K562 (cell line): ENCODE results near the gene BTBD18. TPM values are rescaled to one million over a fixed set of nuclear protein-coding genes. Genes with fewer than 3 reads are reported as not detected.

Experiments used
- ATF2 ChIP-seq: sonication (generic); formaldehyde crosslinking; IDR thresholded peaks from 2 replicates; pipeline ENCODE4 v1.8.1; 2022; ENCODE audit warnings: missing genetic modification reagents
- CGGBP1 ChIP-seq: fragments of 250-450 bp; sonication (Bioruptor Pico); IDR thresholded peaks from 2 replicates; pipeline ENCODE4 v1.9.0; 2021; ENCODE audit warnings: mild to moderate bottlenecking
- CREB1 ChIP-seq, 2 experiments: sonication (generic) in 1 of 2; formaldehyde crosslinking in 1 of 2; IDR thresholded peaks; 2 replicates each; pipeline versions ENCODE4 v1.6.1 to v1.8.0; 2012 to 2022; ENCODE audit warnings: inconsistent platforms in 1 of 2, mild to moderate bottlenecking in 1 of 2, missing genetic modification reagents in 1 of 2, moderate library complexity in 1 of 2
- CSDE1 ChIP-seq, 2 experiments: fragments of 450-650 bp; IDR thresholded peaks; 2 replicates each; pipeline ENCODE4 v1.6.1; 2016; ENCODE audit warnings: mild to moderate bottlenecking in 1 of 2
- EP300 ChIP-seq: IDR thresholded peaks from 2 replicates; pipeline ENCODE4 v1.6.1; 2012; ENCODE audit warnings: low read length, improper control_type of control experiment
- FOS ChIP-seq: IDR thresholded peaks from 3 replicates; pipeline ENCODE4 v1.6.1; 2011; ENCODE audit not compliant: insufficient read length; ENCODE audit errors: extremely low read depth
- FOXM1 ChIP-seq, 2 experiments: fragments of 450-650 bp in 1 of 2; sonication (generic) in 1 of 2; formaldehyde crosslinking in 1 of 2; IDR thresholded peaks; 2 replicates each; pipeline versions ENCODE4 v1.6.1 to v1.9.0; 2017 to 2022; ENCODE audit warnings: low read depth in 2 of 2, mild to moderate bottlenecking in 2 of 2, missing genetic modification reagents in 1 of 2, moderate library complexity in 1 of 2
- FOXP1 ChIP-seq: sonication (generic); formaldehyde crosslinking; IDR thresholded peaks from 2 replicates; pipeline ENCODE4 v1.8.0; 2022; ENCODE audit warnings: mild to moderate bottlenecking, missing genetic modification reagents
- HMGN3 ChIP-seq: IDR thresholded peaks from 2 replicates; pipeline ENCODE4 v1.6.1; 2011; ENCODE audit warnings: borderline replicate concordance, low read depth, mild to moderate bottlenecking, mixed read lengths, low read length; ENCODE audit not compliant: insufficient read length; ENCODE audit errors: extremely low read depth
- IRF1 ChIP-seq: sonication (generic); formaldehyde crosslinking; IDR thresholded peaks from 2 replicates; pipeline ENCODE4 v1.8.0; 2022; ENCODE audit warnings: missing genetic modification reagents, mild to moderate bottlenecking, borderline replicate concordance
- MCM7 ChIP-seq, 2 experiments: fragments of 450-650 bp; IDR thresholded peaks; 2 replicates each; pipeline ENCODE4 v1.6.1; 2016 to 2018
- MEF2A ChIP-seq: IDR thresholded peaks from 2 replicates; pipeline ENCODE4 v1.6.1; 2011; ENCODE audit warnings: low read depth, mild to moderate bottlenecking, low read length, moderate library complexity; ENCODE audit not compliant: control insufficient read depth
- POLR3G ChIP-seq: IDR thresholded peaks from 2 replicates; pipeline ENCODE4 v1.6.1; 2011; ENCODE audit not compliant: insufficient read length, insufficient replicate concordance; ENCODE audit errors: extremely low read depth
- RUNX1 ChIP-seq: sonication (generic); IDR thresholded peaks from 2 replicates; pipeline ENCODE4 v1.6.1; 2016; ENCODE audit warnings: antibody characterized with exemption, low read depth
- SMARCB1 ChIP-seq: IDR thresholded peaks from 2 replicates; pipeline ENCODE4 v1.6.1; 2011; ENCODE audit warnings: improper control_type of control experiment, low read depth; ENCODE audit not compliant: insufficient read length
- STAT5A ChIP-seq: IDR thresholded peaks from 2 replicates; pipeline ENCODE4 v1.6.1; 2012; ENCODE audit warnings: low read length, inconsistent platforms, borderline replicate concordance
- TAF7 ChIP-seq: fragments of 450-650 bp; IDR thresholded peaks from 2 replicates; pipeline ENCODE4 v1.6.1; 2016; ENCODE audit warnings: missing genetic modification characterization, missing compliant biosample characterization
- USF1 ChIP-seq: sonication (generic); formaldehyde crosslinking; IDR thresholded peaks from 2 replicates; pipeline ENCODE4 v1.9.0; 2022; ENCODE audit warnings: mild to moderate bottlenecking, missing genetic modification reagents
- ZC3H8 ChIP-seq: fragments of 450-650 bp; IDR thresholded peaks from 2 replicates; pipeline ENCODE4 v1.6.1; 2017
- ZNF12 ChIP-seq: sonication (generic); formaldehyde crosslinking; IDR thresholded peaks from 2 replicates; pipeline ENCODE4 v1.4.0; 2020; ENCODE audit warnings: mild to moderate bottlenecking, missing genetic modification reagents
- ZNF175 ChIP-seq: fragments of 200-800 bp; sonication (Bioruptor generic); IDR thresholded peaks from 2 replicates; pipeline ENCODE4 v1.6.1; 2016; ENCODE audit warnings: low read depth, mild to moderate bottlenecking, missing genetic modification characterization, missing compliant biosample characterization
- ZNF436 ChIP-seq: fragments of 250-450, 450-650 bp; sonication (Bioruptor Pico); formaldehyde crosslinking; IDR thresholded peaks from 2 replicates; pipeline ENCODE4 v1.7.0; 2020; ENCODE audit warnings: mild to moderate bottlenecking
- ZNF699 ChIP-seq: fragments of 250-450 bp; sonication (Bioruptor Pico); IDR thresholded peaks from 2 replicates; pipeline ENCODE4 v1.8.0; 2021; ENCODE audit warnings: mild to moderate bottlenecking, moderate library complexity; ENCODE audit not compliant: insufficient replicate concordance
- ZNF780A ChIP-seq: fragments of 250-450 bp; sonication (Bioruptor Pico); IDR thresholded peaks from 2 replicates; pipeline ENCODE4 v1.5.0; 2021; ENCODE audit warnings: mild to moderate bottlenecking
- ZNF830 ChIP-seq: fragments of 250-450 bp; sonication (Bioruptor Pico); IDR thresholded peaks from 2 replicates; pipeline ENCODE4 v1.5.0; 2021; ENCODE audit warnings: mild to moderate bottlenecking
- polyA plus RNA-seq, 8 experiments: library from polyadenylated mRNA; depleted of rRNA in 4 of 8; stranded (reverse) in 5 of 8; unstranded in 3 of 8; fragments of >200 nt; fragmentation: Nextera tagmentation in 2 of 8; fragmentation: Illumina TruSeq in 1 of 8; extraction: Ambion mirVana in 2 of 8; extraction: Trizol in 1 of 8; gene quantifications; 2 replicates each; pipeline versions ENCODE4 v1.2.1 to v1.2.3, GENCODE V29; 2011 to 2014; ENCODE audit warnings: inconsistent platforms in 1 of 8, missing spikeins in 1 of 8
- total RNA-seq, 7 experiments: library from RNA; depleted of rRNA in 6 of 7; stranded (reverse); fragments of >200 nt in 6 of 7; fragmentation: Illumina TruSeq in 2 of 7; extraction: Trizol in 2 of 7; gene quantifications; 2 replicates each; pipeline versions ENCODE4 v1.2.1 to v1.2.3, GENCODE V29; 2011 to 2021; ENCODE audit warnings: low replicate concordance in 1 of 7

The BTBD18 gene
- total and polyA plus RNA-seq, 9 of the 15 experiments (the other 6 are each of a cell fraction or from before 2014, with no cell fraction given): 0.06 TPM; not detected in 8

- TF ChIP-seq ATF2 (no peak), ZC3H8 (no peak), RUNX1 (0 out of 2 replicates have a peak, but pooled peaks have one; percentile 59), MEF2A (peak; percentile 73), USF1 (CRISPR knock-in tag) (peak; percentile 97), HMGN3 (peak; percentile 93), CSDE1 (IDR thresholded peaks at IDR 0.05) (no peak), CGGBP1 (CRISPR knock-in tag) (peak; percentile 65), ZNF699 (CRISPR knock-in tag) (no peak), MCM7 (IDR thresholded peaks at IDR 0.05) (no peak), FOXM1 (IDR thresholded peaks at IDR 0.05; ENCODE audit: low read depth) (peak; percentile 52; the same call in 1 of the 2 replicates), FOXM1 (CRISPR knock-in tag; IDR thresholded peaks at IDR 0.05; ENCODE audit: low read depth) (peak; percentile 97; the same call in 1 of the 2 replicates), ZNF175 (peak; percentile 72; the same call in 1 of the 2 replicates), FOXP1 (CRISPR knock-in tag) (no peak; the same call in none of the 2 replicates), ZNF780A (CRISPR knock-in tag) (no peak), ZNF436 (CRISPR knock-in tag) (peak; percentile 64; the same call in 1 of the 2 replicates), EP300 (peak; percentile 69), SMARCB1 (no peak), ZNF12 (0 out of 2 replicates have a peak, but pooled peaks have one; percentile 60), CREB1 (IDR thresholded peaks at IDR 0.05) (peak; percentile 64; the same call in 1 of the 2 replicates), CREB1 (CRISPR knock-in tag; IDR thresholded peaks at IDR 0.05) (peak; percentile 74; the same call in 1 of the 2 replicates), ZNF830 (CRISPR knock-in tag) (no peak), FOS (no peak), IRF1 (CRISPR knock-in tag) (no peak; the same call in 1 of the 2 replicates), POLR3G (no peak), TAF7 (tag) (peak; percentile 57), STAT5A (peak; percentile 57; the same call in 1 of the 2 replicates)
These were observed 10.2 kb downstream of the BTBD18 start, which contains the start of gene SELENOH (continued) for GRCh38 chr11:57741132-57742086.
